Fibroblast of skin of left biceps (primary cell): Measurements from ENCODE around the gene RNASE8.
"Not testable (repeated sequence)": the region's sequence is repeated elsewhere in the genome, so short reads cannot be mapped to it uniquely, and the experiment has no call there.

Experiments used
- DNase-seq, 2 experiments: peaks; one replicate each; pipeline ENCODE4 v3.0.0-alpha.2; 2013; ENCODE audit warnings: low read depth in 2 of 2

The RNASE8 gene

DNA sequence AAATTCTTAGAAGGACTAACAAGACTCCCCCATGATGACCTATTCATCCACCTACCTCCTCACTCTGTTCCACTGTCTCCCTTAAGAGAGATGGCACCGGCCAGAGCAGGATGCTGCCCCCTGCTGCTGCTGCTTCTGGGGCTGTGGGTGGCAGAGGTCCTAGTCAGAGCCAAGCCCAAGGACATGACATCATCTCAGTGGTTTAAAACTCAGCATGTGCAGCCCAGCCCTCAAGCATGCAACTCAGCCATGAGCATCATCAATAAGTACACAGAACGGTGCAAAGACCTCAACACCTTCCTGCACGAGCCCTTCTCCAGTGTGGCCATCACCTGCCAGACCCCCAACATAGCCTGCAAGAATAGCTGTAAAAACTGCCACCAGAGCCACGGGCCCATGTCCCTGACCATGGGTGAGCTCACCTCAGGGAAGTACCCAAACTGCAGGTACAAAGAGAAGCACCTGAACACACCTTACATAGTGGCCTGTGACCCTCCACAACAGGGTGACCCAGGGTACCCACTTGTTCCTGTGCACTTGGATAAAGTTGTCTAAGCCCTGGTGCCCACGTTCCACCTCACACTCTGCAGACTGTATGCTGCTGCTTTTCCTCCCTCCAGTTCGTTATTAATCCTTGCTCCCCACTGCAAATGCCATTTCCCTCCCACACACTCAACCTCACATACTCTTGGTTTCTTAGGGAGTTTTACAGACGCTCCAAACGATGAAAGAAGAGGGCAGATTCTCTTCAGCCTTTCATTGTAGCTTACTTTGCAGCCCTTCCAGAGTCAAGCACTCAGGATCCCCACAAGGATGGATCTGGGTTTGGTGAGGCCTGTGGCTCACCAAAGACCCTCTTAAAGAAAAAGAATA, at the start of gene RNASE8:
RNASE8 (plus strand) TSS at position 20 of the 873 bp plus-strand sequence; CDS start at position 91, 71 bp downstream.
- no peak for DNase-seq

GRCh38 chr14:21009721-21010120, 47.9 kb upstream of the RNASE8 start:
- DNase-seq: not testable (repeated sequence)

DNA sequence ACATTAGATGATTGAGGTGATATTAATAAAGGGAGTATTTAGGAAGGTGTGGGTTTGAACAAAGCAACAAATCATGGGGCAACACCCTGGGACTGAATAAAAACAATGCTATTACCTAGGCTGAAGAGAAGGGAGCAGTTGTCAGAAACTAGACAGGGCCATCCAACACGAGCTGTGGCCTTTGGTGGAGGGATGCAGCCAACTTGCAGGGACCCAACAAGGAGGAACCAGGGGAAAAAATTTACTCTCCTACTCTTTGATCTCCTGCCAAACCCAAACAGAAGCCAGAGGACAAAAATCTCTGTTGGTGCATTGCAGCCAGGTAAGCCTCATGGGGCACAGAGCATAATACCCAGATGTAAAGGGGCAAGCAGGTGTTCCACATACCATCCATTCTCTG, 46.5 kb upstream of the RNASE8 start:
- DNase-seq: no peak

GRCh38 chr14:21014761-21015190, 42.8 kb upstream of the RNASE8 start:
- peak; percentile 51 to 54 for DNase-seq

GRCh38 chr14:21015312-21015711, 42.3 kb upstream of the RNASE8 start:
- no peak for DNase-seq

DNA sequence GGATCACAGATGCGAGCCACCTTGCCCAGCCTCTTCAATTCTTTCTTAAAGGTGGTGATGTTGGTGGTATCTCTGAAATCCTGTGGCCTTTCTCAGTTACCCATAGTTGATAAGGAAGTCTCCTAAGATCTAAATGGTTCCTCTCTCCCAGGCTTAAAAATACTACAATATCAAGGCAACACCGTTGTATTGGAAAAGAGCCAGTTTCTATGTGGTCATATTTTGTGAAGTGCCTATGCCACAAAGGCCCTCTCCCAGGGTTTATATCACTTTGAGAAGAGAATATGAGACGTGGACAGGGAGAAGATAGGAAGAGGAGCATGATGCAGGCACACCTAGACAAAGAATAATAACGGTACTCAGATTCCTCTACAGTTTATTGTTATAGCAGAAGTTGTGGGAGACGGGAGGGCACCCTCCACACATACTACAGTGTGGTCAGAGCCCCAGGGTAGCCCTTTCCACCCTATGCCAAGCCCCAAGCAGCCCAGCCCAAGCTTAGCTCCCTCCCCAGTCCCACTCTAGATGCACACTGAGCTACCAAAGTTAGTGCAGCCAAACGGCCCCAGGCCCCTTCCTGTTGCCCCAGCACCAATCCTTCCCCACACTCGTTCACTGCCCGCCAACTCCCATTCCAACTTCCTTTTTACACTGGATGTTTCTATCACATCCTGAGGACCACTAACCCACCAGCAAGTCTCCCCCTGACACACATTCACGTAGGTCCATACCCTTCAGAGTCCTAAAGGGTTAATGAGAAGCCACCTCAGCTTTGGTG, 41.0 kb upstream of the RNASE8 start:
- DNase-seq: no peak

DNA sequence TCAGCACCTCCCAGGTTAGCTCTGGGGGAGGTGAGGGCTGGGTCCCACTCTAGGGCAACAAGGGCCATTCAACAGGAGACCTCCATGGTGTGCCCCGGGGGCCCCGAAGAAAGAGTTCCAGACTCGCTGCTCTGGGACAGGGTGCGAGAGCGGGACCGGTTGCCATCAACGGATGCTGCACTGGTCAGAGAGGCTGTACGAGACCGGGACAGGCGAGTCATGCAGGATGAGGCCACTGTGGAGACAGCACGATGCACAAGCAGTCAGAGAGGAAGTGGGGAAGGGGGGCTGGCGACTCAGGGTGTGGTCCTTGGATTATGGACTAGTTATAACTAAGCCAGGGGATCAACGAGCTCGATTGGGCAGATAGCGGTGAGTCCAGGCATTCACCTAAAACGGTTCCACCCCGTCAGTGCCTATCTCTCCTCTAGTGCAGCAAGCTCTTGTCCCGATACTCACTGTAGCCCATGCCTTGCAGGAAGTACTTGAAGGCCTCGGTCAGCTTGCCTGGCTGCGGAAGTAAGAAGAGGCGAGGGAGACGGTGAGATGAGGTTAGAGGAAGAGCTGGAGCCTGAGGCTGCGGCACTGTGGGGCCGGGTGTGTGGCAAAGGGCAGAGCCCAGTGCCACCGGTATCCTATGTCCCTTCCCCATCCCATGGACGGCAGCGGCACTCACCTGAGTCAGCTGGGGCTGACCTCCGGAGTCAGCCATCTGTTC, 39.9 kb upstream of the RNASE8 start:
- DNase-seq: no peak

DNA sequence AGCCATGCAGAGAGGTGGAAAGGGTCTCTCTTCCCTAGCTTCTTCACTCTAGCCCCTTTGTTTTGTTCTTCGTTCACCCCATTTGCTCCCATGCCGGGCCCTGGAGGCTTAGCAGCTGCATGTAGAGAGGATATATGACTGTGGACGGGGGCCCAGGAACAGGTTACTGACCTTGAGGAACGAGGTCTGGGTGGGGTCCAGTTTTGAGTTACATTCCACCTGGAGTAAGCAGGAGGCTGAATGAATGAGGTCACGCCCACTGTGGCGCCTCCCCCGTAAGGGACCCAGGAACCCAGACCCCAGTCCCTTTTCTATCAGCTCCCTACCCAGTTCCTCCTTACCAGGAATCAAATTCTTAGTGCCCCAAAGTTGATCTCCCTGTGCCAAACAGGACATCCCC, 39.3 kb upstream of the RNASE8 start:
- DNase-seq: no peak

DNA sequence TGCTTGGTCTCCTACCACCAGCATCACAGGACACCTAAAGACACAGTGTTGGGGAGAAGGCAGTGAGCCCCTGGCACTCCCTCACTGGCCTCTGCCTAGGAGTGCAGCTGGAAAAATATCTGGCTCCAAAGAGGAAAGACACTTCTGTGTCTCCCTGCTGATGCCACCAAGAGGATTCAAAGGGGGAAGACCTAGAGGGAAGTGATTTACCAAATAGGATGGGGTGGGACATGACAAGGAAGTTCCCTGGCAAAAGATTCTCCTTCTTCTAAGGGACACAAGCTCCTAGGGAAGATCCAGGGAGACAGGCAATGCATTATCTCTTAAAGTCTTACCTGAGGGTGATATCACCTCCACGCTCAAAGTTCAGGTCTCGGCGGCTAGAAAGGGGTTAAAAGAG, 38.8 kb upstream of the RNASE8 start:
- DNase-seq: no peak

DNA sequence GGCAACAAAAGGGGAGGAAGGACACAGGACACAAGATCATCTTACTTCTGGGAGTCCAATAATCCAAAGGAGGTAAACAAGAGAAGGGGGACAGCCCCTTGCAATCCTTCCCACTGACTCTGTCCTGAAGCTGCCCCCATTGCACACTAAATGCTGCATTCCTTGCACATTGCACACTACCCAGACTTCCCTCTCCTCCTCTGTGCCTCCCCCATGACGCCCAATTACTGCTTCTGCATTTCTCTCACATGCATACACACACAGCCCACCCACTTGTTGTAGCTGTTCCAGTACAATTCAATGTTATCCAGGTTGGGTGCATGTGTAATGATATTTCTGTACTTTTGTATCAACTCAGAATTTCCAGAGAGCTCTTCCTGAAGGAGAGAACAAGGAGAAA, 38.3 kb upstream of the RNASE8 start:
- no peak for DNase-seq

- no peak for DNase-seq
These were observed 36.6 kb upstream of the RNASE8 start for GRCh38 chr14:21020977-21021545.

DNA sequence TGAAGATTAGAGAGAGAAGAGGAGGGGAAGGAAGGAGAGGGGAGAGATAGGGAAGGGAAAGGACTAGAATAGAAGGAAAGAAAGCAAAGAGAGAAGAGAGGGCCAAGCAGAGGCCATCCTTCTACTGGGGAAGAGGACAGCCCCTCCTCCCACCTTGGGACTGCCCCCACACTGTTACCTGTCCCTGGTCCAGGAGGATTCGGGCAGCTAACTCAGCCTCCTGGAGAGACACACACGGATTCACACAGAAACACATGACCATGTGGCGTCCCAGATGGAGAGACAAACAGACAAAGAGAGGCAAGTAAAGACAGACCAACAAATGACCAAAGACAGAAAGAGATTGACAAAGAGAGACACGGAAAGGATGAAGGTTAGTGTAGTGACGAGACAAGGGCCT, 34.9 kb upstream of the RNASE8 start:
- DNase-seq: no peak

DNA sequence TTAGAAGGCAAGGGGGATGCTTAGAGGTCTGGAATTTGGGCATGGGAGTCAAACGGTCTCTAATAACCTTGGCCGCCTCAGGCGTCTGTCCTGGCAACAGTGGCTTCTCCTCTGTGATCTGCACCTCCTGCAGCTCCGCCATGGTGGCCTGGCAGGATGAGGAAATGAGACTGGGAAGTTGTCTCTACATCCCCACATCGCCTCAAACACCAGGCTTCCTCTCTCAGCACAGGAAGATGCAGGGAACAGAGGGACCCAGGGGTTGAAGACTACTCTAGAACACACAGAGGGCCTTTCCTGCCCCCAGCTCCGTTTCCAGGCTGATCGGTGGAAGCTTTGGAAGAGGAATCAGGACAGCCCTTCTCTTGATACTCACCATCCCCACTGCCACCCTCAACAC, 34.4 kb upstream of the RNASE8 start:
- DNase-seq: no peak

- no peak for DNase-seq
These were observed 33.6 kb upstream of the RNASE8 start for GRCh38 chr14:21023817-21024584.

DNA sequence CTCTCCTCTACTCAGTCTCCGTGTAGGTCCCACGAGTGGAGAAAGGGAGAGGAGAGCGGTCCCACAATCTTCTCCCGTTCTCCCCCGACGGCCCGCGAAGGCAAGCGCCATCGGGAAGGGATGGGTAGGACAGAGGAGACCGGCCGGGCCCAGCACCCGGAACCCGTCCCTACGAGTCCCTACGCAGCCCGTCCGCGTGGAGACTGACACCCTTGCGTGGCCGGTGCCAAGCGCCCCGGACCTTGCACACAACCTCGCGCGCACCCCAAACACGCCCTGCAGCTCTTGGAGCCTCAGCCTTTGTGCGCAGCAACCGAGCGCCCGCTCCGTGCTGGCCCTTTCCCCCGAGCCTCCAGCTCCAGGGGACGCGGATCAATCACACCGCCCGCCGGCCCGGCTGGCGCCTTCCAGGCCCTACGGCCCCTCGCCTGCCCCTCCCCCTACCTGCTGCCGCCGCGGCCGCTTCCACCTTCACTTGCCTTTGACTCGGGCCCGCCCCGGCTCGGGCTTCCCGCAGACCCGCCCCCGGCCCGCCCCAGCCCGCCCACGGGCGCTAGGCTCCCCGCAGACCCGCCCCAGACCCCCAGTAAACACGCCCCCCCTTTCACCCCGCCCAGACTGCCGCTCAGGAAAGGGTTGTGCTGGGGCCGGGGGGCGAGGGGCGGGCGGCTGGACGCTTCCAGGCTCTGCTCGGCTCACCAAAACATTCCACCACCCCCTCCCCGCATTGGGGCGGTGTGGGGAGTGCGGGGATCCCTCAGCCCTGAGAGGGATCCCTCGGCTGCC, 32.8 kb upstream of the RNASE8 start, which contains the start of gene NDRG2:
NDRG2 (minus strand) TSS at position 477 of the 786 bp plus-strand sequence. CDS start 1,746 bp downstream, outside the sequence.
- DNase-seq: no peak

DNA sequence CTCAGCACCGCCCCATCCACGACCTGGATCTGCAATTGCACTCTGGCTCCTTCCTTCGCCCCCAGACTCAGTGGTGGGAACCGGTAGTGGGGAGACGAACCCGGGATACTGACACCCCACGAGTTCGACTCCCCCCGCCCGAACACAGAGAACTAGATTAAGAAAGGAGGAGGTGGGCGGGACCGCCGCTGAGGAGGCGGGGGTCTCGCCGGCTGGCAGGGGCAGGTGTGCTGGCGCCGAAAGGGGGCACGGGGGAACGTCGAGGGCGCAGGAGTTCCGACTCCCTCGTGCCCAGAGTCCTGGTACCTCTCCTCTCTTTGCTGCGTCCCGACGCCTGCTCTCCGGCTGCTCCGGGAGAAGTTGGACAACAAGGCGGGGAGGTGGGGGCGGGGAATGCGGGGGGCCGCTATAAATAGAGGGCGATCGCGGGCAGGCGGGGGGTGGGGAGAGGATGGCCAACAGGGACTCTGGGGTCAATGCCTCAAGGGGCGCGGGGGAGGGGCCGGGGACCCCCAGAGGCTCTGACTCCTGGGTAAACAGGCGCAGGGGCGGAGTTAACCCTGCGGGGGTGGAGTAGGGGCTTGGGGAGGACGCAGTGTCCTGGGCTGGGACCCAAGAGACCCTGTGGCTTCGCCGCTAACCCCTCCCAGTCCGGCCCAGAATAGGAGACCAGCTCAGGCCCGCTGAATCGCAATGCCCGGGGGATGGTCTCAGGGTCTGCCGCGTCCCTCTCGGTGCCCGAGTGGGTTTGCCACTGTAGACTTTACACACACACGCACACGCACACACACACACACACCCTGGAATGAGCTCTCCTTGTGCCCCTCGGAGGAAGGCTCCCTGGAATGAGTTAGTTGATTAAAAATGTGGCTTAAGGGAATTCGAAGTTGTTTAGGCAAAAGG, 32.0 kb upstream of the RNASE8 start:
- no peak for DNase-seq

- no peak for DNase-seq
These were observed 31.2 kb upstream of the RNASE8 start for GRCh38 chr14:21026274-21026987.

DNA sequence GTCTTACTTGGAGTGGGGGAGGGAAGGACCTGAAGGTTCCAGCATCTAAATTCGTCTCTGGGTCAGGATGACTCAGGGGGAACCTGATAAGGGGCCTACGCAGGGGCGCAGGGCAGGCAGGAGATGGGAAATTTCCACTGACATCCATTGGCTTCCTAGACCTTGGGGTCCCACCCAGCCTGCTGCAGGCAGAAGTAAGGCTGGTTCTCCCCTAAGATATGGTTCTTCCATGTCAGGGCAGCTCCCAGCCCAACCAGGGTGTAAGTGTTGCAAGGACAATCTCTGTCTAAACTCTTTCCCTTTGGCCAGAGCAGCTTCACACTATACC, 30.7 kb upstream of the RNASE8 start:
- no peak for DNase-seq

GRCh38 chr14:21029917-21030316, 27.7 kb upstream of the RNASE8 start, which contains the start of gene TPPP2:
Gene TPPP2 (plus strand): TSS chr14:21030217. CDS start chr14:21030582, 365 bp downstream.
- DNase-seq: no peak
